GM18867 (cell line): Measurements from ENCODE around the gene LPIN1.

ENCODE experiments used
- ATAC-seq: cut with Tn5 transposase; IDR thresholded peaks from one replicate; pipeline ENCODE4 v1.9.1; 2021; ENCODE audit warnings: mild to moderate bottlenecking, moderate library complexity; ENCODE audit not compliant: unreplicated experiment

Gene LPIN1

DNA sequence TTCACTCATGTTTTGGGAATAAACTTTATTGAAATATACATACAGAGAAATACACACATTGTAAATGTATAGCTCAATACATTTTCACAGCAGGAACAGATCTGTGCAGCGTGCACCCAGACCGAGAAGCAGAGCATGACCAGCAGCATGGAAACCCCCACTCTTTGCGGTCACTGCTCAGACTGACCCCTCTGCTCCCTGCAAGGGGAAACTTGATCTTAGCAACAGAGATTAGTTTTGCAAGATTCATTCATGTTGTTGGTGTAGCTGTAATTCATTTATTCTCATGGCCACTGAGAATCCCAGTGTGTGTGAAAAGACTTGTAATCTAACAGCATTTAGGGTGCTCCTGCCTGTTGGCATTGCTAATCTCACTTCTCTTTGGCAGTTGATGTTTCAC is 35.2 kb downstream of the LPIN1 start:
- ATAC-seq = no peak

- ATAC-seq = no peak
These were observed 37.8 kb downstream of the LPIN1 start for GRCh38 chr2:11784280-11784679.

- no peak for ATAC-seq
These were observed 38.5 kb downstream of the LPIN1 start for GRCh38 chr2:11784747-11785610.

DNA sequence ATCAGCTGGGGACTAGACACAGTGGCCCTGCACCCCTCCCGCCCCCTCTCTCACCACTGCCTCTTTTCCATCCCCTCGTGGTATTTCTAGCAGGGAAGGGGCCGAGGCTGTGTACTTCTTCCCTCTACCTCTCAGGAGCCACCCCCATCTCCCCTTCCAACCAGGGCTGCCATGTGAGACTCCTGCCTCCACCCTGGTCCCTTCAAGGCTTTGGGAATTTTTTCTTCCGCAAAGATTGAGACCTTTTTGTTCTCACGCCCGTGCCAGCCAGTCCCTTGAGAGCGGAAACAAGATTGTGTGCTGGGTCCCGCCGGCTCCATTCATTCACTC is 39.1 kb downstream of the LPIN1 start:
- ATAC-seq = no peak

GRCh38 chr2:11786191-11786590 is 39.8 kb downstream of the LPIN1 start:
- no peak for ATAC-seq

DNA sequence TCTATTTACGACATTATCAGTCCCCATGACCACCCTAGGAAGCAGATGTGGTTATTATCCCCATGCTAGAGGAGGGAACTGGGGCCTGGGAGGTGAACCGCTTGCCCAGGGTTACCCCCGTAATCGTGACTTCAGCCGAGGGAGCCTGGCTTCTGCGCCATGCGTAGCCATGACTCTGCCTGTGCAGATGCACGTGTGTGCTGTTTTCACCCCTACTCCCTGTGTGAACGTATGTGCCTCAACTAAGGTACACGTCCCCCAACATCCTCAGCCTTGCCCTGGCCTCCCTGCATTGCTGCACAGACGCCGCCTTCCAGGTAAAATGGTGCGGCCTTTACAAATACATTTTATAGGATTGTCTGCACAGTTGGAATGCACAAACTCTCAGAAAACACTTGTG is 40.2 kb downstream of the LPIN1 start:
- no peak for ATAC-seq

DNA sequence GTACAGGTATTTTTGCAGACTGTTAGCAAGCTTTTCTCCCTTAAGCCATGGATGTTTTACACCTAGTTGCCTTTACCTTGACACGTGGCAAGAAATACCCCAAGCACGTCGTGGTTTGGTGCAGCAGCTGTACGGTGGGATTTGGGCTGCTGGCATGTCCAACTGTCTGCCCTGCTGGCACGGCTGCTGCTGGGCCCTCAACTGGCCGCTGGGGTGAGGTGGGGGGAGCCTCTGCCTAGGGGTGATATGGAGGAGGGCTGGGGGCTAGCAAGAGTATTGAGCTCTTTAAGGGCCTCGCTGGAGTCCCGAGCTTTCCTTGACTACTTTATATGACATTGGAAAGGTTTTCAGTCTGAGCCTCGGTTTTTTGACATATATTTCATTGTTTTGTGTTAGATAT is 41.6 kb downstream of the LPIN1 start:
- ATAC-seq = no peak

DNA sequence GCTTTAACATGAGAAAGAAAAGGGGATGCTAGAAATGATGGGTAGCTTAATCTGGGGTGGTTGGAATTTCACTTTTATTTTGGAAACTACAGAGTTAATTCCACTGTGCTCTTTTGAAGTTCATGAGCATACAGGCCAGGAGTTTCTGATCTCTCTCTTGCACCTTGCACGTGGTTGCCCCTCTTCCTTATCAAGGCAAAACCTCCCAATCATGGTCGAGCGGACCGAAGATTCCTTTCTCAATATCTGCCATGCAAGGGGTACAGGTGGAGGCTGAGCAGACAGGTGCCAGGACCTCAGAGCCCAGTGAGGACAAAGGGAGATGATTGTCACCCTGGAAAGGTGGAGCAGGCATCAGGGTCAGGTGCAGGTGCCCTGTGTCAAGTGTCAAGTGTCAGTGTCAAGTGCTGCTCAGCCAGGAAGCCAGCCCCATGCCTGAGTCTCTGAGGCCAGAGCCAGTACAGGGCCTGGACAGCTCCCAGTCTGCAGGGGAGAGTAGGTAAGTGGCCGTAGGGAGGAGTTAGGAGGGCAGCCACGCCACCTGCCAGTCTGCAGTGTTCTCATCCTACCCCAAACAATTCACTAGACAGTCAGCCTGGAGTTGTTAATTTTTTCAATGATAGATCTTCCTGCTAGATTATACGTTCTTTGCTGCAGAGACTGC is 42.2 kb downstream of the LPIN1 start:
- ATAC-seq = no peak

DNA sequence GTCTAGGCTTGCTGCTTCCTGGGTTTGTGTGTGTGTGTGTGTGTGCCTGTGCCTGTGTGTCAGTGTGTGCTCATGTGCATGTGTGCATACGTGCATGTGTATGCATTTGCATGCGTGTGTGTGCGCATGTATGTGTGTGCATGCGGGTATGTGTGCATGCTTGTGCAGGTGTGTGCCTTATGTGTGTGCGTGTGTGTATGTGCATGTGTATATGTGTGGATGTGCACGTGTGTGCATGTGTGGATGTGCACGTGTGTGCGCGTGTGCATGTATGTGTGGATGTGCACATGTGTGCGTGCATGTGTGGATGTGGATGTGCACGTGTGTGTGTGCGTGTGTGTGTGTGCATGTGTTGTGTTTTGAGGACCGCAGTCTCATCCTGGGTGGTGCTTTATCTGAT is 42.8 kb downstream of the LPIN1 start:
- no peak for ATAC-seq

DNA sequence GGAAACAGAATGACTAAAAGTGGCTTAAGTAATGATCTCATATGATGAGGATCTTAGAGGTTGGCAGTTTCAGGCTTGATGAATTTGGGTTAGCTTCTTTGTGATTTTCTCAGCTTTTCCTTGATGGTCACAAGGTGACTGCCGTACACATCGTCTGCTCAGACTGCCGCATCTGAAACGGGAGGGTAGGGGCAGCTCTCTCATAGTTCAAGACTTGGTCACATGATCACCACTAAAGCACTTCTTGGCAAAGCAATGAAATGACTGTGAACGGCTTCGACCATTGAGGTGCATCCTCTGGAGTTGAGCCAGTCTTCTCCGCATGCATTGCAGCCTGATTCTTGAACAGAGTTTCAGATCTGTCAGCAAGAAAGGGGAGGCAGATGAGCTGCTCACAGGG is 43.8 kb downstream of the LPIN1 start:
- ATAC-seq = no peak

DNA sequence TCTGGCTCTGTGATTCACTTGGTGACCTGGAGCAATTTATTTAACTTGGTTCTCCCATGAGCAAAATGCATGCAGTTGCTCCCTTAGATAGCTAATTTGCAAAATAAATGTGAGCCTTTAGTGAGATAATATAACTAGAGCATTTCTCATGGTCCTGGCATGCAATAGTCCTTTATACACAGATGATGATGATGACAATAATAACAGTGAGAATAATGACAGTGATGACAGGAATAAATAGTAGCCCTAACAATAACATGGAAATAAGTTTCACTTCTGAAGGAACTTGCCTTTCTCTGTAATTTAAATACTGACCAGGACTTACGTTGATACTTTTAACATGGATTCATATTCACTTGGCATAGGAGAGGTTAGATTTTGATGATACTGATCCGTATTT is 49.2 kb downstream of the LPIN1 start:
- ATAC-seq = no peak

GRCh38 chr2:11796190-11797171 is 50.0 kb downstream of the LPIN1 start:
- ATAC-seq = no peak

DNA sequence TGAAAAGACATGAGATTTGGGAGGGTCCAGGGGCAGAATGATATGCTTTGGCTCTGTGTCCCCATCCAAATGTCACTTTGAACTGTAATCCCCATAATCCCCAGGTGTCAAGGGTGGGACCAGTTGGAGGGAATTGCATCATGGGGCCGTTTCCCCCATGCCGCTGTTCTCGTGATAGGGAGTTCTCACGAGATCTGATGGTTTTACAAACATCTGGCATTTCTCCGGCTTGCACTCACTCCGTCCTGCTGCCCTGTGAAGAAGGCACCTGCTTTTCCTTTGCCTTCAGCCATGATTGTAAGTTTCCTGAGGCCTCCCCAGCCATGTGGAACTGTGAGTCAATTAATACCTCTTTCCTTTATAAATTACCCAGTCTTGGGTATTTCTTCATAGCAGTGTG is 51.4 kb downstream of the LPIN1 start:
- no peak for ATAC-seq

- ATAC-seq = no peak
These were observed 52.4 kb downstream of the LPIN1 start for GRCh38 chr2:11798701-11799435.

DNA sequence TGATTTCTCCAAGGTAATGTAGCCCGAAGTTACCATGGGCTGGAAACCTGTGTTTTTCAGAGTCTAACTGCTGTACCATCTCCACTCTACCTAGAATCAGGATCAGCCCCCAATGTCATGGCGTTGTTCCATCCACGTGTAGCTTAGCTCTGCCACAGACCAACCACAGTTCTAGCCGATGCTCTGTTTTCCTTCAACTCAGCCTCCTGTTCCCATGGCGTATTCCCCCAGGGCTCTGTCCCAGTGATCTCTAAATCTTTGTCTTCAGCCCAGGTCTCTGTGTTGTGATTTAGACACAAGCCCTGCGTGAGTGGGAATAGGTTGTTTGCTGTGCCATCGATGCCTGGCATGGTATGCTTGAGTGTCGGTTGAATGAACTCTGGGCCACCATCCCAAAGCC is 53.4 kb downstream of the LPIN1 start:
- no peak for ATAC-seq

DNA sequence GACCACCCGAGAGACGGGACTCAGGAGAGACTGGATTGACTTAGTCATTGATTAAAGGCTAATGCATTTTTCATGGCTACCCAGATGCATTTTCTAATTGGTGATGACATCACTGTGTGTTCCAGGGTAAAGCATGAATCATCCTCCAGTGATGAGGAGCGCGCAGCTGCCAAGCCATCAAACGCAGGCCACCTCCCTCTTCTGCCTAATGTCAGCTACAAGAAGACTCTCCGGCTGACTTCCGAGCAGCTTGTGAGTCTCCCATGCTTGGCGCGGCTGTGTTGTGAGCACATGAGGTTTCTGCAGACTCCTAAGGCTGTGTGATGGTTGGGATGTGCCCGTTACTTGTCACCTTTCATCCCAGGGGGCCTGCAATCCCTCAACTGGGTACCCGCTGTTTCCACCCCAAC is 56.4 kb downstream of the LPIN1 start:
- no peak for ATAC-seq

- ATAC-seq = no peak
These were observed 58.6 kb downstream of the LPIN1 start for GRCh38 chr2:11805024-11805423.

GRCh38 chr2:11805920-11806319 is 59.5 kb downstream of the LPIN1 start:
- ATAC-seq = no peak

DNA sequence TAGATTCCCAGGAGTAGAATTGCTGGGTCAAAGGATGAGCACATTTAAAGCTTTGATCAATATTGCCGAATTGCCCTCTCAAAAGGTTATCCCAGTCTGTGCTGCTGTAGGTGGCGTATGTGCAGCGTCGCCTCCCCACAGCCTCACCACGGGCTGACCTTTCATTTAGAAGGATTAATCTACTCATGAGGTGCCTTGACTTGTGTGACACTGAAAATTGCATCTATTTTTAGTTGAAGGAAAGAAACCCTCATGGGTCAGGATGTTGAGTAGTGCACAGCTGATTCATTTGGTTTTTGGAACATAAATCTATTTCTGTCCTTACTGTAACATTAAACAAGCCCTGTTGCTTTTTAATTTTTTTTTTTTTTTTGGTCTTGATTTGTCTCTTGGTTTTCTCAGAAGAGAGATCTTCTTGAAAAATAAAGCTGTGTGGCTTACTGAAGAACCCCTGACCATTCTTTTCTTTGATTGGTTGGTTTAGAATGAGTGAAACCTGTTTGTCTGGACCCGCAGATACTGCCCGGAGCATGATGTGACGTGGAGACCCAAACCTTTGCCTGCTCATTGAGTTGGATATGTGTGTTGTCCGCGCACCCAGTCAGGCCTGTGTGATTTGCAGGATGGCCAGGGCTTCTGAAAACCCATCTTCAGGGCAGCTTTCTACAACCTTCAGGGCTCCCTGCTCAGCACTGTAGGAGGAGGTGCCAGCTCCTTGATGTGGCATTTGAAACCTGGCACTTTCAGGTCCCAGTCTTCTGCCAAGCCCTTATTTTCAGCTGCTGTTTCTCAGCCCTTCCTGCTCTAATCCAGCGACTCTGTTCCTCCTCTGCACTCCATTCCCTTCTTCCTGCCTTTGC is 61.0 kb downstream of the LPIN1 start:
- no peak for ATAC-seq

DNA sequence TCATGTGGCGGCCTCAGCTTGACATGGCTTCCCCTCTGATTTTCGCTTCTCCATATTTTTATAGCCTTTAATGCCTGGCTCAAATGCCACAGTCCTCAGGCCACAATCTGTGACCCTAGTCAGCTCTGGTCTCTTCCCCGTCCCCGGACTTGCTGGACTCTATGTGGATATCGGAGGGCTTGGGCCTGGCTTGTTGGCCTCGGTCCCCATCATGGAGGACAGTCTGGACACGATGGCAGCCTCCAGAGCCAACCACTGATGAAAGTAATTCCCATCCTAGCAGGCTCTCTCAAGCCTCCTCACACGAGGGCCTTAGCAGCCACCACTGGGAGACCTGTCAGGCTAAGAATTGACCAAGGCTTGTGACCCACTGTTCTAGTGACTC is 61.6 kb downstream of the LPIN1 start:
- ATAC-seq = no peak
